GM10847 (cell line): ENCODE results near the gene REST.
A peak's percentile ranks its signal among the peaks of the same experiment; 100 is the strongest.

Source experiments
- POLR2A ChIP-seq: IDR thresholded peaks from 2 replicates; pipeline ENCODE4 v1.6.1; 2011; ENCODE audit not compliant: insufficient read length; ENCODE audit errors: extremely low read depth

REST gene

DNA sequence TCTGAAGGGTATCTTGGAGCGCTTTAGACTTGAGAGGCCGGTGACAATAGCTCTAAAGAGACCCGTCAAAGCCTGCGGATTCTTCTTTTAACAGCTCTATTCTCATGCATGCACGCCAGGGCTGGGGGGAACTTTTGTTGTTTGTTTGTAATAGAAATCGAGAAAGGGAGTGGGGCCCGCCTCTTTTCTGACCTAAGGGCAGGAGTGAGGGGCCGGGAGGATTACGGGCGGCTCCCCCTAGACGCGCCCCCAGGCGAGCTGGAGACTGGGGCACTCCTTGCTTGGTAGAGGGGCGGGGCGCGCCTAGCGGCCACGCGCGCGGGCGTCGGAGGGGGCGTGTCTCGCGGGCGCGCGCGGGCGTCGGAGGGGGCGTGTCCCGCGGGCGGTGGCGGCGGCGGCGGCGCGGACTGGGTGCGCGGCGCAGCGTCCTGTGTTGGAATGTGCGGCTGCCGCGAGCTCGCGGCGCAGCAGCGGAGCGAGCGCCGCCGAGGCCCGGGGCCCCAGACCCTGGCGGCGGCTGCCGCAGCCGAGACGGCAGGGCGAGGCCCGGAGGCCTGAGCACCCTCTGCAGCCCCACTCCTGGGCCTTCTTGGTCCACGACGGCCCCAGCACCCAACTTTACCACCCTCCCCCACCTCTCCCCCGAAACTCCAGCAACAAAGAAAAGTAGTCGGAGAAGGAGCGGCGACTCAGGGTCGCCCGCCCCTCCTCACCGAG, at the start of gene REST:
TSS of gene REST (plus strand) at position 412 of the 717 bp plus-strand sequence. CDS start 2,739 bp downstream, outside the sequence.
- TF ChIP-seq POLR2A, result peak; percentile 19

DNA sequence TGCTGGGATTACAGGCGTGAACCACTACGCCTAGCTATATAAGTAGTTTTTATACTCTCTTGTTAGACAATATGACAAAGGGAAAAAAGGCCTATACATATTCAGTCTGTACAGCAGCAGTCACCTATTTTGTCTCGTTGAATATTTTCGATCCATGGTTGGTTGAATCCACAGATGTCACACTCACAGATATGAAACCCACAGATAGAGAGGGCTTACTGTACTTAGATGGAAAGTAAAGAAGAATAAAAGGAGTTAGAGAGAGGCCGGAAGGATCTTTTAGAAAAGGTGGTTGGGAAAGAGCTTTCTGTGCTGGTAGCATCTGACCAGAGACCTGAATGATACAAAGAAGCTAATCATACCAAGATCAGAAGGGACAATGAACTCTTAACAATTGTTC, 47.9 kb upstream of the REST start:
- no peak for TF ChIP-seq POLR2A

DNA sequence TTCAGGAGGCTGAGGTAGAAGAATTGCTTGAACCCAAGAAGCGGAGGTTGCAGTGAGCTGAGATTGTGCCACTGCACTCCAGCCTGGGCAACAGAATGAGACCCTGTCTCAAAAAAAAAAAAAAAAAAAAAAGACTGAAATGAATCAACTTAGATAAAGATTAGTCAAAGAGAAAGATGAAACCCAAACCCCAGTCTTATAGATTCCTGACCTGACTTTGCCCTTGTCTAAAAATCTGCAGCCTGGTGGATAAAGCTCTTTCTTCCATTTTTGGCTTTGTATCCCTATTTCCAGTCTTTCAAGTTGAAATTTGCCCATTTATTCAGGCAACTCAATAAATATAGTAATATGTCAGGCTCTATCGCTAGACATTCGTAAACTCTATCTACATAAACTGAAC, 46.9 kb upstream of the REST start:
- TF ChIP-seq POLR2A, result no peak

GRCh38 chr4:56861360-56861759, 46.3 kb upstream of the REST start:
- no peak for TF ChIP-seq POLR2A

- no peak for TF ChIP-seq POLR2A
Observed at GRCh38 chr4:56863441-56864139, 44.1 kb upstream of the REST start.

- no peak for TF ChIP-seq POLR2A
Observed at GRCh38 chr4:56870946-56871345, 36.8 kb upstream of the REST start.

- TF ChIP-seq POLR2A, result no peak
Observed at GRCh38 chr4:56871371-56871866, 36.3 kb upstream of the REST start.

DNA sequence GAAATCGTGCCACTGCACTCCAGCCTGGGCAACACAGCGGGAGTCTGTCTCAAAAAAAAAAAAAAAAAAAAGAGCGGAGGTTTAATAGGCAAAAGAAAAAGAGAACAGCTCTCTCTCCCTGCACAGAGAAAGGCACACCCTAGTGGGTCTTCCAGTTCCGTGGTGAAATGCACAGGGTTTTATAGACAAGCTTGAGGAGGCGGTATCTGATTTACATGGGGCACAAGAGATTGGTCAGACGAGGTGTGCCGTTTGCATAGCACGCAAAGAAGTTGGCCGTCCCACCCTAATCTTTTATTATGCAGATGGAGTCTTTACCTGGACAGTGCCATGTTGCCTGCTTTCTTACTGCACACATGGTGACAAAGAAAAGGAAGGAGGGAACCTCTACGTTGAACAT, 33.5 kb upstream of the REST start:
- TF ChIP-seq POLR2A, result no peak

DNA sequence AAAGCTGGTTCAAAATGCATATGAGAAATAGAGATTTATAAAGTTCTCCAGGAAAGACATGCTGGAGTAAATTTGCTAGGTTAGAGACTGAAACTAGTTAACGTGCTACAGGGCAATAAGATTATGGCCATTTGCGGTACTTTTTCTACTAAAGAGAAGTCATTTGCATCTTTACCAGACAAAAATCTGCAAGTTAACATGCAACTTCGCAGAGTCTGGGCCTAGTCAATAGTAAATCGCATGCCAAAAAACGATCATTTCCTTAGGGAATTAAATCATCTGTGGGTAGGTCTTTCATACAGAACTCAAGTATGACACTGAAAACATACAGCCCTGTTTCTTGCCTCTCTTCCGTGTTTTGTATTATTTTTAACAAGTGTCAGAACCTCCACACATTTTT, 32.8 kb upstream of the REST start:
- no peak for TF ChIP-seq POLR2A

DNA sequence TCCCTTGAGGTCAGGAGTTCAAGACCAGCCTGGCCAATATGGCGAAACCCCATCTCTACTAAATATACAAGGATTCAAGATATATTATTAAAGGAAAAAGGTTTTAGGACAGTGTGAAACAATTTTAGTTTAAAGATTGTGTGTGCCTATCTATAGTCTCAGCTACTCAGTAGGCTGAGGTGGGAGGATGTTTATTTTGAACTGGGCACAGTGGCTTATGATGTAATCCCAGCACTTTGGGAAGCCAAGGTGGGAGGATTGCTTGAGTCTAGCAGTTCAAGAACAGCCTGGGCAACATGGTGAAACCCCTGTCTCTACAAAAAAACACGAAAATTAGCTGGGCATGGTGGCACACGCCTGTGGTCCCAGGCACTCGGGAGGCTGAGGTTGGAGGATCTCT, 31.4 kb upstream of the REST start:
- TF ChIP-seq POLR2A, result no peak

GRCh38 chr4:56879996-56880395, 27.7 kb upstream of the REST start:
- no peak for TF ChIP-seq POLR2A

- no peak for TF ChIP-seq POLR2A
Observed at GRCh38 chr4:56880572-56880971, 27.1 kb upstream of the REST start.

- no peak for TF ChIP-seq POLR2A
Observed at GRCh38 chr4:56892691-56893090, 15.0 kb upstream of the REST start.

GRCh38 chr4:56902703-56903102, 5.0 kb upstream of the REST start:
- no peak for TF ChIP-seq POLR2A

- no peak for TF ChIP-seq POLR2A
Observed at GRCh38 chr4:56905796-56906195, 1.9 kb upstream of the REST start.
